Measurements from ENCODE around the gene INHBC. TPM values are rescaled to one million over a fixed set of nuclear protein-coding genes. Genes with fewer than 3 reads are reported as not detected.

Gene INHBC
- total and polyA plus RNA-seq, 7 donors = not detected

- H3K4me1 ChIP-seq = peaks cover 0 to 21% (median 10%) of the 10 kb centered on the region in 4 donors
- no peak overlapping the region for H3K4me3 ChIP-seq
- H3K27ac ChIP-seq = no peak overlapping the region
- TF ChIP-seq POLR2A (IDR thresholded peaks at IDR 0.05) (no peak), EP300 (IDR thresholded peaks at IDR 0.05) (no peak)
- intact Hi-C loops (cut with DNase I) = no loop called here
- H3K36me3 ChIP-seq = no peaks in the 10 kb centered on the region
- peaks cover 0 to 7% (median 0%) of the 10 kb centered on the region in 3 donors for H3K27me3 ChIP-seq
- H3K9me3 ChIP-seq = no peaks in the 10 kb centered on the region
- 44 to 73% methylated on average over 6 of the region's 6 CpGs for WGBS, 2 donors
- DNase-seq = no peak
These were observed 16.7 kb downstream of the INHBC start for GRCh38 chr12:57451233-57451778.

DNA sequence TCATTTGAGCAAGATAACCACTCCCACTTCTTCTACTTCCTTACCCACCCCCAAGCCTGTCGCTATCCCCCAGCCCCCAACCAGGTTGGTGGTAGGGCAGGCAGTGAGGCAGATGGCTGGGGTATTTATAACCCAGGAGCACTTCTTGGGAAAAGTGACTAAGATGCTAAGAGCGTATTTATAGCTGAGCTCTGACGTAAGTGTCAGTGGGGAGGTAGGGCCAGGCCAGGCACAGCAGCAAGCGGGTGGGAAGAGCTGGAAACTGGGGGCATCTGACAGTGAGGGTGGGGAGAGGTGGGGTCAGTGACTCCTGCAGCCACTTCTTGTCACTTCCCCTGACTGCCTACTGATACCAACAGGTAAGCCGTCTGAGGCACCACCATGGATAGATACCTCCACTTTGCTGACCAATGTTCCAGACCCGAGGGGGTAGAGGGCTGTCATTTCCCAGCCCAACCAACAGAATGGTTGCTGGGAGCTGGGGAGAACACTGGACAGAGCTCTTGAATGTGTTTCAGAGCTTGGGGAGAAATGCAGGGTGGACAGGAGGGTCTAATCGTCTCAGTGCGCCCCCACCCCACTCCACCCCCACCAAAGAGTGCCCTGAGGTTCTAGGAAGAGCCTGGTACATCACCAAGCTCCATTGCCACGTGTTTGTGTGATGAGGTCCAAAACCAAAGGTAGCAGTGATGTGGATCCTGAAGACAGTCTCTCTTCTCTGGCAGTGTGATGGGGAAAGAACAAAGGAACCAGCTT lies 17.8 kb downstream of the INHBC start:
- no peaks in the 10 kb centered on the region for H3K9me3 ChIP-seq
- no peak for DNase-seq
- peaks cover 0 to 21% (median 10%) of the 10 kb centered on the region in 4 donors for H3K4me1 ChIP-seq
- peak overlapping the region in 3 of 4 donors; percentile 55 to 71 (median 62) for H3K27ac ChIP-seq
- no peak for TF ChIP-seq POLR2A (IDR thresholded peaks at IDR 0.05)
- TF ChIP-seq POLR2AphosphoS5 (IDR thresholded peaks at IDR 0.05) = peak in 2 of 4 donors; percentile 11 to 57
- peak in 2 of 4 donors; percentile 4 to 52 for TF ChIP-seq EP300 (IDR thresholded peaks at IDR 0.05)
- H3K36me3 ChIP-seq = no peaks in the 10 kb centered on the region
- intact Hi-C loops (cut with DNase I) = loop anchor here (2.0 kb wide), 1 partner anchor 144 kb away; no protein-coding TSS in a partner anchor
- H3K27me3 ChIP-seq = peaks cover 0 to 7% (median 0%) of the 10 kb centered on the region in 3 donors
- WGBS, 2 donors = 31 to 43% methylated on average over 9 of the region's 9 CpGs
- H3K4me3 ChIP-seq = no peak overlapping the region

GRCh38 chr12:57452937-57453509 lies 18.4 kb downstream of the INHBC start:
- TF ChIP-seq POLR2AphosphoS5 (IDR thresholded peaks at IDR 0.05) (no peak), POLR2A (IDR thresholded peaks at IDR 0.05) (no peak), CTCF (IDR thresholded peaks at IDR 0.05) (peak; percentile 67 to 95 (median 92))
- WGBS, 2 donors = 32 to 34% methylated on average over 7 of the region's 7 CpGs
- Histone ChIP-seq H3K9me3 (no peaks in the 10 kb centered on the region), H3K27me3 (peaks cover 0 to 7% (median 0%) of the 10 kb centered on the region in 3 donors), H3K27ac (peak overlapping the region in 3 of 4 donors; percentile 55 to 71 (median 62)), H3K4me1 (peaks cover 0 to 21% (median 10%) of the 10 kb centered on the region in 4 donors), H3K4me3 (no peak overlapping the region), H3K36me3 (no peaks in the 10 kb centered on the region)
- peak; percentile 89 for DNase-seq
- intact Hi-C loops (cut with DNase I) = loop anchor here (1.0 to 2.0 kb wide), 2 partner anchors 144 to 190 kb away; no protein-coding TSS in a partner anchor

GRCh38 chr12:57454213-57454565 lies 19.6 kb downstream of the INHBC start:
- H3K4me3 ChIP-seq = no peak overlapping the region
- no peak for TF ChIP-seq POLR2A (IDR thresholded peaks at IDR 0.05)
- no peak for TF ChIP-seq CTCF (IDR thresholded peaks at IDR 0.05)
- no peak for TF ChIP-seq POLR2AphosphoS5 (IDR thresholded peaks at IDR 0.05)
- TF ChIP-seq EP300 (IDR thresholded peaks at IDR 0.05) = no peak
- H3K4me1 ChIP-seq = peaks cover 0 to 27% (median 13%) of the 10 kb centered on the region in 4 donors
- peaks cover 0 to 7% (median 0%) of the 10 kb centered on the region in 3 donors for H3K27me3 ChIP-seq
- H3K27ac ChIP-seq = no peak overlapping the region
- intact Hi-C loops (cut with DNase I) = no loop called here
- no peak for DNase-seq
- no peaks in the 10 kb centered on the region for H3K9me3 ChIP-seq
- WGBS, 2 donors = 95 to 97% methylated on average over 2 of the region's 2 CpGs
- H3K36me3 ChIP-seq = no peaks in the 10 kb centered on the region

- Histone ChIP-seq H3K36me3 (no peaks in the 10 kb centered on the region), H3K4me3 (no peak within 1 kb of the TSS), H3K4me1 (peaks cover 4 to 29% (median 13%) of the 10 kb centered on the region in 4 donors), H3K27ac (no peak within 1 kb of the TSS), H3K27me3 (peaks cover 0 to 7% (median 0%) of the 10 kb centered on the region in 3 donors), H3K9me3 (no peaks in the 10 kb centered on the region)
- no peak for DNase-seq
- no peak for TF ChIP-seq POLR2A (IDR thresholded peaks at IDR 0.05)
- TF ChIP-seq EP300 (IDR thresholded peaks at IDR 0.05) = no peak
- TF ChIP-seq CTCF (IDR thresholded peaks at IDR 0.05) = no peak
- TF ChIP-seq POLR2AphosphoS5 (IDR thresholded peaks at IDR 0.05) = no peak
- intact Hi-C loops (cut with DNase I) = no loop called here
- WGBS, 2 donors = 60 to 71% methylated on average over 10 of the region's 10 CpGs
These were observed 20.2 kb downstream of the INHBC start, which contains the start of gene INHBE for GRCh38 chr12:57454566-57455373. INHBE (plus strand) TSS chr12:57455307; CDS start chr12:57455537, 230 bp downstream.

Data from sigmoid colon (tissue), 7 donors.